Astrocyte (in vitro differentiated cells and primary cell): Measurements from ENCODE around the gene TTBK1. TPM values are rescaled to one million over a fixed set of nuclear protein-coding genes. Genes with fewer than 3 reads are reported as not detected.

Source experiments
- DNase-seq: peaks from one replicate; pipeline ENCODE4 v3.0.0-alpha.2; 2010; ENCODE audit warnings: low read depth
- FAIRE-seq: peaks from 2 replicates; lab custom pipeline; 2011; peaks lifted over from hg19 to GRCh38; lab: Jason Lieb, UNC
- H2AFZ ChIP-seq: 2 replicates; pipeline ENCODE4 v1.6.0; 2012; ENCODE audit warnings: low read depth, low read length, inconsistent platforms
- H3K27ac ChIP-seq: 2 replicates; pipeline ENCODE4 v1.5.1; 2011; ENCODE audit warnings: low read depth, low read length, inconsistent platforms
- H3K27me3 ChIP-seq: 2 replicates; pipeline ENCODE4 v1.6.0; 2011; ENCODE audit warnings: low read length, inconsistent platforms; ENCODE audit not compliant: insufficient read depth
- H3K36me3 ChIP-seq: 2 replicates; pipeline ENCODE4 v1.5.1; 2011; ENCODE audit warnings: low read length, inconsistent platforms; ENCODE audit not compliant: insufficient read depth
- H3K4me1 ChIP-seq: 2 replicates; pipeline ENCODE4 v1.5.1; 2011; ENCODE audit warnings: low read length, inconsistent platforms; ENCODE audit not compliant: insufficient read depth
- H3K4me2 ChIP-seq: 2 replicates; pipeline ENCODE4 v1.6.0; 2012; ENCODE audit warnings: low read length, inconsistent platforms
- H3K4me3 ChIP-seq: 2 replicates; pipeline ENCODE4 v1.5.1; 2011; ENCODE audit warnings: low read depth, mild to moderate bottlenecking, low read length, inconsistent platforms; ENCODE audit not compliant: insufficient read depth
- H3K79me2 ChIP-seq: 2 replicates; pipeline ENCODE4 v1.6.0; 2012; ENCODE audit warnings: mild to moderate bottlenecking, low read length, inconsistent platforms; ENCODE audit not compliant: insufficient read depth
- H3K9ac ChIP-seq: 2 replicates; pipeline ENCODE4 v1.6.0; 2012; ENCODE audit warnings: mild to moderate bottlenecking, low read length, inconsistent platforms
- H3K9me3 ChIP-seq: 2 replicates; pipeline ENCODE4 v1.5.1; 2012; ENCODE audit warnings: low read depth, mild to moderate bottlenecking, low read length, inconsistent platforms; ENCODE audit not compliant: insufficient read depth
- H4K20me1 ChIP-seq: 2 replicates; pipeline ENCODE4 v1.6.0; 2012; ENCODE audit warnings: low read length, inconsistent platforms; ENCODE audit not compliant: insufficient read depth
- H3K27ac Mint-ChIP-seq: one replicate; pipeline ENCODE4 v1.8.0; 2021; ENCODE audit warnings: mild to moderate bottlenecking, mixed read lengths; ENCODE audit not compliant: unreplicated experiment
- H3K27me3 Mint-ChIP-seq: one replicate; pipeline ENCODE4 v1.8.0; 2021; ENCODE audit warnings: low read depth, mixed read lengths; ENCODE audit not compliant: unreplicated experiment
- H3K36me3 Mint-ChIP-seq: one replicate; pipeline ENCODE4 v1.8.0; 2021; ENCODE audit warnings: low read depth, mixed read lengths; ENCODE audit not compliant: unreplicated experiment
- H3K4me1 Mint-ChIP-seq: one replicate; pipeline ENCODE4 v1.8.0; 2021; ENCODE audit warnings: low read depth, mixed read lengths; ENCODE audit not compliant: unreplicated experiment
- H3K4me3 Mint-ChIP-seq: one replicate; pipeline ENCODE4 v1.8.0; 2021; ENCODE audit warnings: mild to moderate bottlenecking, moderate library complexity, mixed read lengths; ENCODE audit not compliant: unreplicated experiment
- H3K9me3 Mint-ChIP-seq: one replicate; pipeline ENCODE4 v1.8.0; 2021; ENCODE audit warnings: mild to moderate bottlenecking, mixed read lengths; ENCODE audit not compliant: unreplicated experiment
- CTCF ChIP-seq: IDR thresholded peaks from 2 replicates; pipeline ENCODE4 v1.5.1; 2011; ENCODE audit warnings: low read depth, mild to moderate bottlenecking, inconsistent platforms, low read length, moderate library complexity; ENCODE audit not compliant: insufficient read depth
- EZH2 ChIP-seq: IDR thresholded peaks from 2 replicates; pipeline ENCODE4 v1.6.1; 2012; ENCODE audit warnings: mild to moderate bottlenecking, low read length, inconsistent platforms; ENCODE audit not compliant: insufficient read depth
- total RNA-seq: library from RNA; stranded (reverse); gene quantifications from 2 replicates; pipeline ENCODE4 v1.2.1, GENCODE V29; 2021

The TTBK1 gene
- total RNA-seq, 1 donor from 2014 or later = 0.14 TPM

- Histone ChIP-seq H3K27me3 (peaks cover 2% of the 10 kb centered on the region), H3K4me1 (no peaks in the 10 kb centered on the region), H3K27ac (no peak overlapping the region), H2AFZ (no peak overlapping the region), H3K4me2 (no peak overlapping the region), H3K9ac (no peak overlapping the region), H3K4me3 (no peak overlapping the region), H4K20me1 (no peaks in the 10 kb centered on the region), H3K9me3 (no peaks in the 10 kb centered on the region), H3K36me3 (no peaks in the 10 kb centered on the region), H3K79me2 (no peaks in the 10 kb centered on the region)
- peaks cover 2% of the 10 kb centered on the region for H3K9me3 Mint-ChIP-seq
- no peak overlapping the region for H3K27ac Mint-ChIP-seq
- H3K4me3 Mint-ChIP-seq = no peak overlapping the region
- H3K27me3 Mint-ChIP-seq = peaks cover 31% of the 10 kb centered on the region
- no peak for TF ChIP-seq EZH2
- TF ChIP-seq CTCF = no peak
- DNase-seq = no peak
- no peaks in the 10 kb centered on the region for H3K36me3 Mint-ChIP-seq
- H3K4me1 Mint-ChIP-seq = peaks cover 9% of the 10 kb centered on the region
- no peak for FAIRE-seq
Observed at GRCh38 chr6:43285832-43286231, 42.6 kb downstream of the TTBK1 start.

GRCh38 chr6:43286456-43286979 is 43.2 kb downstream of the TTBK1 start:
- Mint-ChIP-seq H3K27ac (no peak overlapping the region), H3K36me3 (no peaks in the 10 kb centered on the region), H3K27me3 (peaks cover 31% of the 10 kb centered on the region), H3K9me3 (no peaks in the 10 kb centered on the region), H3K4me3 (no peak overlapping the region), H3K4me1 (peaks cover 9% of the 10 kb centered on the region)
- Histone ChIP-seq H3K27me3 (peaks cover 2% of the 10 kb centered on the region), H2AFZ (no peak overlapping the region), H3K4me3 (no peak overlapping the region), H3K9me3 (no peaks in the 10 kb centered on the region), H3K36me3 (no peaks in the 10 kb centered on the region), H3K4me1 (no peaks in the 10 kb centered on the region), H3K79me2 (no peaks in the 10 kb centered on the region), H3K27ac (no peak overlapping the region), H3K4me2 (no peak overlapping the region), H3K9ac (no peak overlapping the region), H4K20me1 (no peaks in the 10 kb centered on the region)
- FAIRE-seq (no peak), DNase-seq (no peak)
- TF ChIP-seq EZH2 (no peak), CTCF (no peak)

GRCh38 chr6:43286980-43287716 is 43.9 kb downstream of the TTBK1 start:
- no peak overlapping the region for H2AFZ ChIP-seq
- H3K36me3 ChIP-seq = no peaks in the 10 kb centered on the region
- Mint-ChIP-seq H3K4me1 (peaks cover 9% of the 10 kb centered on the region), H3K9me3 (no peaks in the 10 kb centered on the region), H3K27me3 (peaks cover 26% of the 10 kb centered on the region), H3K27ac (no peak overlapping the region), H3K4me3 (no peak overlapping the region), H3K36me3 (no peaks in the 10 kb centered on the region)
- FAIRE-seq (no peak), DNase-seq (no peak)
- H3K4me3 ChIP-seq = no peak overlapping the region
- no peaks in the 10 kb centered on the region for H3K79me2 ChIP-seq
- H3K4me2 ChIP-seq = no peak overlapping the region
- no peak overlapping the region for H3K9ac ChIP-seq
- no peaks in the 10 kb centered on the region for H3K9me3 ChIP-seq
- no peak overlapping the region for H3K27ac ChIP-seq
- no peaks in the 10 kb centered on the region for H4K20me1 ChIP-seq
- peaks cover 2% of the 10 kb centered on the region for H3K27me3 ChIP-seq
- H3K4me1 ChIP-seq = no peaks in the 10 kb centered on the region
- TF ChIP-seq CTCF (no peak), EZH2 (no peak)
